ENCODE results near the gene RAB4A.
"Not testable (repeated sequence)": the region's sequence is repeated elsewhere in the genome, so short reads cannot be mapped to it uniquely, and the experiment has no call there.

The RAB4A gene

DNA sequence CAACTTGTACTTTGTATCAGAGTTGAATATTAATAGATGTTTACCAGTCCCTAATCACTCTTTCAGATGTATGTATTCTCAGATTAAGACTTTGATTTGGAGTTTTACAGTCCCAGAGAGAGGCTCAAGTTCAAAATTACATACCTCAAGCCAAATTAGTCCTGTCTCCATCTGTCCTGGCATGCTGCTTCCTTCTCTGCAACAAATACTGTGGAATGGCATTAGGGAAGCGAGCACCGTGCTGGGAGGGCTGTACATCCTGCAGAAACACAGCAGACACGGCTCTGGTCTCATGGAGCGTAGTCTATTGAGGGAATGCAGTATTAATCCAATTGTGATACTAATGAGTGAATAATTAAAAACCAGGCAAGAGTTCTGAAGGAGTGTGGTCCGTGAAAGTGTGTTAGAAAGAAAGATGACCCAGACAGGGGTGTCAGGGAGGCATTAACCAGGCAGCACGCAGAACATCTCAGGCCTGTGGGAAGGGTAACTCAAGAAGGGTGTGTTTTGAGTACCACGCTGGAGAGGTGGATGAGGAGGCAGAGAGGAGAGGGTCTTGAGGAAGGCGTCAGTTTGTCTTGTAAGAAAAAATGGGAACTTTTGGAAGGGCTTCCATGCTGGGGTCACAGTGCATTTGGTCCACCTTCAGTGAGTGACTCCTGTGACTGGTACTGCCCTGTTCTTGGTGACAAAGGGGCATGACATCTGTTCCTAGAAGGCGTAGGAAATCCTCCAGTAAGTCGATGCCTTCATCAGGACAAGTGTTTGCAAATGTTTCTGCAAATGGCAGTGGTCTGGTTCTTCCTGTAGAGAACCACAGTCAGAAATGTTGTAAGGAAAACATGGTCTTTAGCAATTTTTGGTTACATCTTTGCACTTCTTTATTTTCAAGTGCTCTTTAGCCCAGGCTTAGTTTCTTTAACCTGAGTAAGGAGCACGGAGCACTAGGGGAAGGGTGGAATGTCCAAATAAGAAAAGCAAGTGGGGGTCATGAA, 1.6 kb downstream of the RAB4A start:
- no peak for DNase-seq (ENCODE audit: low spot score)

- DNase-seq (ENCODE audit: low spot score): no peak
These were observed 2.8 kb downstream of the RAB4A start for GRCh38 chr1:229273507-229274232.

DNA sequence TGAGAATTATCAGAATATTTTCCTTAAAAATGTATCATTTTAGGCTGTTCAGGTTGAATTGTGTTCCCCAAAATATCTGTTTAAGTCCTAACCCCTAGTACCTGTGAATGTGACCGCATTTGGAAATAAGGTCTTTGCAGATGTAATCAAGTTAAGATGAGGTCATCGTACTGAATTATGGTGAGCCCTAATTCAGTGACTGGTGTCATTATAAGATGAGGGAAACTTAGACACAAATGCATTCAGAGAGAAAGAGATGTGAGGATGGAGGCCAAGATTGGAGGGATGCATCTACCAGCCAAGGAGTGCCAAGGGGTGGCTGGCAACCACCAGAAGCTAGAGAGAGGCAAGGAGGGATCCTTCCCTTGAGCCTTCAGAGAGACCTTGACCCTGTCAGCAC, 4.1 kb downstream of the RAB4A start:
- DNase-seq (ENCODE audit: low spot score): no peak

GRCh38 chr1:229278120-229278741, 7.3 kb downstream of the RAB4A start:
- DNase-seq (ENCODE audit: low spot score): no peak

DNA sequence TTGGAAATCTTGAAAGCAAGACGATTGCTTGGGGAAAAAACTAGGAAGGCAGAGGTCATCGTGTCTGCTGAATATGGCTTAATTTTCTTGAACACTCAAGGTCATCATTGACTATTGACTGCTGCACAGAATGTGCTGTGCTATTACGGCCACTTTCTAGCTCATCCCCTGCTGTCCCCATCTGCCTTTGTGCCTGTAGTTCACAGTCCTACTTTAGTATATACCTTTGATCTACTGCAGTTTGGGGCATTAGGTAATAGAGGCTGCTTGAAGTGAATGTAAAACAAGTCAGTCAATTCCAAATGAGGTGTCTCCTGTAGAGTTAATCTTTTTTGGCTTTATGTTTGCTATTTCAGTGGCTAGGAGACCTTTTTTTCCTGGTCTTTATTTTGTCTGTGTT, 8.3 kb downstream of the RAB4A start:
- no peak for DNase-seq (ENCODE audit: low spot score)

GRCh38 chr1:229280037-229280828, 9.3 kb downstream of the RAB4A start:
- no peak for DNase-seq (ENCODE audit: low spot score)

DNA sequence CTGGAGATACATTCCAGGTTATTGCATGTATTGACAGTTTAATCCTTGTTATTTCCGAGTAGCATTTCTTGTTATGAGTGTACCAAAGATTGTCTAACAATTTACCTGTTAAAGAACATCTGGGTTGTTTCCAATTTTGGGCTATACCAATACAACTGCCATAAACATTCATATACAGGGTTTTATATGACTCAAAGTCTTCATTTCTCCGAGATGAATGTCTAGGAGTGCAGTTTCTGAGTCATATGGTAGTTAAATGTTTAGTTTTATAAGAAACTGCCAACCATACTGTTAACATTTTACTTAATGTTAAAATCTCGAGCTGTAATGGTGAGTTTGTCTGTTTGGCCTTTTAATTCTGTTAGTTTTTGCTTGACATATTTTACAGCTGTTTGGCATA, 10.0 kb downstream of the RAB4A start:
- no peak for DNase-seq (ENCODE audit: low spot score)

- DNase-seq (ENCODE audit: low spot score): no peak
These were observed 10.5 kb downstream of the RAB4A start for GRCh38 chr1:229281339-229281926.

- no peak for DNase-seq (ENCODE audit: low spot score)
These were observed 11.4 kb downstream of the RAB4A start for GRCh38 chr1:229282295-229282823.

DNA sequence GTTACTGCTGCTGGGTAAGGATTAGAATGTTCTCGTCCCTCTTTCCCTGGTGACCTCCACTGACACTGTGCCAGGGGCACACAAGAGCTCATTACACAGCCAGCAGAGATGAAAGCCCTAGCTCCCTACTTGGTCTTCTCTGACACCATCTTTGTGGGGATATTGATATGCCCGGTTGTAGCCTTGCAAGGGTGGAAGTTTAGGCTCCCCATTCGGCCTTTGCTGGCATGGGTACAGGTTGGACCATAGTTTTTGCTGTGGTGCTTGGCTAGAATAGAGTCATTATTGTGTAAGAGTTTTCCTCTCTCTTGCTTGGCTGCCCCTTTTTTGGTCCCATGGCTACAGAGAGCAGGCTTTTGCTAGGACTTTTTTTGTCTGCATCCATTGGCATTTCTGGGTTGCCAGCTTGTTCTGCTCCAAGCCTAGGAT, 12.3 kb downstream of the RAB4A start:
- DNase-seq (ENCODE audit: low spot score): no peak

- DNase-seq (ENCODE audit: low spot score): no peak
These were observed 14.0 kb downstream of the RAB4A start for GRCh38 chr1:229284887-229285286.

- DNase-seq (ENCODE audit: low spot score): no peak
These were observed 14.5 kb downstream of the RAB4A start for GRCh38 chr1:229285440-229285839.

DNA sequence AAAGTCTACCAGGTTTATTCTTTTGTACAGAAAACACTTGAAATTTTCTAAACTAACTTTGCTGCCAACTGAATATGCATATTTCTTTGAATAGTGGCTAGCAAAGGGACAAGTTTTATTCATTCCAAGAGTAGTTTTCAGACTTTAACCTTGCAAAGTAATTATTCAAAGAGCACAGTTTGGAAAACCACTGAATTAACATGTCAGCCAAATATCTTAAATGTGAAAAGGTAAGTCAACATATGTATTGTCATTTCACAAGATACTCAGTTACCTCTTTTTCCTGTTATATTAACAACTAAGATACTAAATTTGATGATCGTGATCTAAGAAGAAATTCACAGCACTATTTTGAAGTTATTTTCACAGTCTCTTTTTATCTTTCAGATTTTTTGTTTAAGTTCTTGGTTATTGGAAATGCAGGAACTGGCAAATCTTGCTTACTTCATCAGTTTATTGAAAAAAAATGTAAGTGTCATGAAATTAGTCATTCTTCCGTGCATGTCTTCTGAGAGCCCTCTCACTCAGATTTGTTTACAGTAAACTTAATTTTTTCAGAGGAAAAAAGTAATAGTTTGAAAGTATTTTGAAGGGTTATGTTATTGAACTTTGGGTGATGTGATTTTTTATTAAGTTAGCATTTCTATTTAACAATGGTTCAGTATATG, 15.3 kb downstream of the RAB4A start:
- DNase-seq (ENCODE audit: low spot score): no peak

DNA sequence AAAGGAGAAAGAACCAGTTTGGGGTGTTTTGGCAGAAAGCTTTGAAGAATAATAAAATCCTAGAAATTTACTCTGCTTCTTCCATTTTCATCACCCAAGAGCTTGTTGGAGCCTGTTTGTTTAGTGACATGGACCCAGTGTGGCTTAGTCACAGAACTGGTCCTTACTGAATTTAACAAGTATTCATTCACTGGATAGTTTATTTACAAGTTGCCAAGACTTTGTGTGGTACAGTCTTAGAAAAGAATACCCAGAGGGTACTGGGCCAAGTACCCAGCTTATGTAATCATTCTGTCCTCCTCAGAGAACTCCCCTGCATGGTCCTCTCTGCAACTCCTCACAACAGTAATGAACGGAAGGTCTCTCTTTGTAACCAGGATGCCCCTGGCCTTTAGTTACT, 16.4 kb downstream of the RAB4A start:
- DNase-seq (ENCODE audit: low spot score): no peak

- no peak for DNase-seq (ENCODE audit: low spot score)
These were observed 17.6 kb downstream of the RAB4A start for GRCh38 chr1:229288516-229288915.

GRCh38 chr1:229291686-229292085, 20.8 kb downstream of the RAB4A start:
- not testable (repeated sequence) for DNase-seq (ENCODE audit: low spot score)

DNA sequence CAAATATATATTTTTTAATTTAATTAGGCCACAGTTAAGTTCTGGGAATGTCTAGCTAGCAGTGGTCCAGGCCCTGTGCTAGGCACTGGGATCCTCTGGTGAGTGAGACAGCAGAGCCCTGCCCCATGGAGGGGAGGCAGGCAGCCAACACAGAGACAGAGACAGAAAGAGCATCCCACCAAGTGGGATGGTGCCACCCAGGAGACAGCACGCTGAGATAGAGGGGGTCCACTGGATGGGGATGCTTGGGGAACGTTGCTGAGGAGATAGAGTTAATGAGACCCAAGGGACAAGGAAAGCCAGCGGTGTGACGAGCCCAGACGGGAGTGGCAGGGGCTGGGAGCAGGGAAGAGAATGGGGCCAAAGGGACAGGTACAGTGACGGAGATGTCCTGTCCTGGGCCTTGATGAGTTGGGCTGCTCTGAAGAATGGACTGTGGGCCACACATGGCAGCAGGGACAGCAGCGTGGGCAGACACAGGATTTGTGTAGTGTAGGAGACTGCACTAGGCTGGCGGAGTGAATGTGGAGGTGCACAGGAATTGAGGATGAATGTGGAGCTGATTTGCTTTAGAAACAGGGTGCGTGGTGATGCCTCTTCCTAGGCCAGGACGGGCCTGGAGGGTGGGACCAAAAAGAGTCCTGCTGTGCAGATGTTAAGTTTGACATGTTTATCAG, 22.8 kb downstream of the RAB4A start:
- no peak for DNase-seq (ENCODE audit: low spot score)

- DNase-seq (ENCODE audit: low spot score): no peak
These were observed 24.8 kb downstream of the RAB4A start for GRCh38 chr1:229295745-229296144.

DNA sequence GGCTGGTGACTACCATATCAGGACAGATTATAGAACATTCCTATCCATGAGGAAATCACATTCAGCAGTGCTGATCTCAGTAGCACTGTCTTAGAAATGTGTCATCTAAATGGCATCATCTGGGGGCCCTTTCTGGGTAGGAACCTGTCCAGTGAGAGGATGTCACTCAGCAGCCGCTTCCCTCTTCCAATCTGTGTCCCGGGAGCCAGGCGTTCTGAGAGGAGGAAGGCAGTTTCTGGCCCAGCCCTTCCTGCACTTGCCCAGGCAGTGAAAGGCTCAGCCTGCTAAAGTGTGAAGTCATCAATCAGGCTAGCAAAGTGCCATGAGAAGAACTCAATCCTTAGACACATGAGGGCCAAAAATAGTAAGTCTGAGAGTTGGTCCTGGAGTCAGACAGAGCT, 25.6 kb downstream of the RAB4A start:
- DNase-seq (ENCODE audit: low spot score): peak; percentile 30

- no peak for DNase-seq (ENCODE audit: low spot score)
These were observed 26.8 kb downstream of the RAB4A start for GRCh38 chr1:229297746-229298145.
